NCI-H510A (cell line): Measurements from ENCODE around the gene SRP72.
"Not testable (repeated sequence)": the region's sequence is repeated elsewhere in the genome, so short reads cannot be mapped to it uniquely, and the experiment has no call there.

ENCODE experiments used
- DNase-seq: peaks from one replicate; lab custom pipeline; 2025; lab: John Stamatoyannopoulos, UW

The SRP72 gene

GRCh38 chr4:56465599-56466295, 1.7 kb upstream of the SRP72 start:
- no peak for DNase-seq

- not testable (repeated sequence) for DNase-seq
These were observed 1.1 kb upstream of the SRP72 start for GRCh38 chr4:56466296-56466761.

- DNase-seq = no peak
These were observed 520 bp upstream of the SRP72 start for GRCh38 chr4:56466910-56467283.

GRCh38 chr4:56468097-56468422, 643 bp downstream of the SRP72 start:
- DNase-seq = peak; percentile 36

- no peak for DNase-seq
These were observed 2.2 kb downstream of the SRP72 start for GRCh38 chr4:56469489-56470210.

- no peak for DNase-seq
These were observed 8.5 kb downstream of the SRP72 start for GRCh38 chr4:56475917-56476316.

- no peak for DNase-seq
These were observed 9.8 kb downstream of the SRP72 start for GRCh38 chr4:56477192-56477702.

GRCh38 chr4:56480691-56481090, 13.3 kb downstream of the SRP72 start:
- DNase-seq = no peak

GRCh38 chr4:56496241-56496640, 28.8 kb downstream of the SRP72 start:
- no peak for DNase-seq

GRCh38 chr4:56505269-56506130, 38.1 kb downstream of the SRP72 start, which contains the start of gene ARL9:
TSS of gene ARL9 (plus strand) at chr4:56505791. CDS start at chr4:56505863, 72 bp downstream.
- peak; percentile 80 for DNase-seq

- DNase-seq = no peak
These were observed 43.7 kb downstream of the SRP72 start for GRCh38 chr4:56511098-56511497.

GRCh38 chr4:56512166-56512565, 44.7 kb downstream of the SRP72 start:
- DNase-seq = no peak

GRCh38 chr4:56513517-56513916, 46.1 kb downstream of the SRP72 start:
- no peak for DNase-seq

GRCh38 chr4:56530269-56531148, 63.1 kb downstream of the SRP72 start:
- peak; percentile 74 for DNase-seq

GRCh38 chr4:56531149-56531770, 63.8 kb downstream of the SRP72 start:
- DNase-seq = no peak

- no peak for DNase-seq
These were observed 64.4 kb downstream of the SRP72 start for GRCh38 chr4:56531823-56532222.

- no peak for DNase-seq
These were observed 64.8 kb downstream of the SRP72 start for GRCh38 chr4:56532239-56532638.

- no peak for DNase-seq
These were observed 68.5 kb downstream of the SRP72 start for GRCh38 chr4:56535915-56536314.

- DNase-seq = no peak
These were observed 69.7 kb downstream of the SRP72 start for GRCh38 chr4:56537147-56537546.

- no peak for DNase-seq
These were observed 73.4 kb downstream of the SRP72 start for GRCh38 chr4:56540826-56541225.

- DNase-seq = peak; percentile 73
These were observed 77.2 kb downstream of the SRP72 start for GRCh38 chr4:56544573-56545131.
